Testis (tissue), 2 donors: ENCODE results near the gene SCGN.

Source experiments
- POLR2A ChIP-seq: fragments of 450-650 bp; IDR thresholded peaks from one replicate; pipeline ENCODE4 v1.6.1; 2017; ENCODE audit warnings: antibody characterized with exemption, mild to moderate bottlenecking, moderate library complexity
- TF ChIP-seq, protein P1 (sequence below), 3 experiments: fragments of 450-650 bp in 2 of 3; fragments of 200-600 bp in 1 of 3; sonication (generic) in 1 of 3; IDR thresholded peaks; one replicate each; pipeline ENCODE4 v1.5.1; 2016 to 2019; ENCODE audit warnings: antibody characterized with exemption in 3 of 3, mild to moderate bottlenecking in 2 of 3, moderate library complexity in 1 of 3

GRCh38 chr6:25640891-25641290 is 11.1 kb upstream of the SCGN start:
- TF ChIP-seq, protein P1, sequence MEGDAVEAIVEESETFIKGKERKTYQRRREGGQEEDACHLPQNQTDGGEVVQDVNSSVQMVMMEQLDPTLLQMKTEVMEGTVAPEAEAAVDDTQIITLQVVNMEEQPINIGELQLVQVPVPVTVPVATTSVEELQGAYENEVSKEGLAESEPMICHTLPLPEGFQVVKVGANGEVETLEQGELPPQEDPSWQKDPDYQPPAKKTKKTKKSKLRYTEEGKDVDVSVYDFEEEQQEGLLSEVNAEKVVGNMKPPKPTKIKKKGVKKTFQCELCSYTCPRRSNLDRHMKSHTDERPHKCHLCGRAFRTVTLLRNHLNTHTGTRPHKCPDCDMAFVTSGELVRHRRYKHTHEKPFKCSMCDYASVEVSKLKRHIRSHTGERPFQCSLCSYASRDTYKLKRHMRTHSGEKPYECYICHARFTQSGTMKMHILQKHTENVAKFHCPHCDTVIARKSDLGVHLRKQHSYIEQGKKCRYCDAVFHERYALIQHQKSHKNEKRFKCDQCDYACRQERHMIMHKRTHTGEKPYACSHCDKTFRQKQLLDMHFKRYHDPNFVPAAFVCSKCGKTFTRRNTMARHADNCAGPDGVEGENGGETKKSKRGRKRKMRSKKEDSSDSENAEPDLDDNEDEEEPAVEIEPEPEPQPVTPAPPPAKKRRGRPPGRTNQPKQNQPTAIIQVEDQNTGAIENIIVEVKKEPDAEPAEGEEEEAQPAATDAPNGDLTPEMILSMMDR (IDR thresholded peaks at IDR 0.05): no peak
- TF ChIP-seq POLR2A: no peak
